Activated CD8-positive, alpha-beta memory T cell treated with anti-CD3 and anti-CD28 coated beads, Interleukin-2, amount 10 ng/mL, durations not matched to agents 7 days and 5 days (primary cell): ENCODE data around the gene OS9. TPM values are rescaled to one million over a fixed set of nuclear protein-coding genes. Genes with fewer than 3 reads are reported as not detected.

Experiments used
- ATAC-seq: fragments of 150-1000 bp; cut with Tn5 transposase; one replicate; pipeline ENCODE4 v1.10.0; 2021; ENCODE audit warnings: moderate library complexity
- CTCF ChIA-PET: fragments of 350-600 bp; sonication (Branson Sonifier 250); formaldehyde crosslinking; loops from one replicate; lab custom pipeline; 2021; ENCODE audit warnings: antibody characterized with exemption; lab: Charles Lee
- DNase-seq: peaks from one replicate; pipeline ENCODE4 v3.0.0-alpha.2; 2020
- H3K27ac Mint-ChIP-seq: one replicate; pipeline ENCODE4 v1.8.0; 2021; ENCODE audit warnings: mild to moderate bottlenecking, mixed read lengths
- H3K27me3 Mint-ChIP-seq: one replicate; pipeline ENCODE4 v1.8.0; 2021; ENCODE audit warnings: mixed read lengths
- H3K36me3 Mint-ChIP-seq: one replicate; pipeline ENCODE4 v1.8.0; 2021; ENCODE audit warnings: mild to moderate bottlenecking, mixed read lengths
- H3K4me1 Mint-ChIP-seq: one replicate; pipeline ENCODE4 v1.8.0; 2021; ENCODE audit warnings: mixed read lengths
- H3K4me3 Mint-ChIP-seq: one replicate; pipeline ENCODE4 v1.8.0; 2021; ENCODE audit warnings: mild to moderate bottlenecking, moderate library complexity, mixed read lengths
- H3K9me3 Mint-ChIP-seq: one replicate; pipeline ENCODE4 v1.8.0; 2022; ENCODE audit warnings: low read depth, mixed read lengths
- total RNA-seq, 2 experiments: library from RNA; stranded (reverse); gene quantifications; one replicate each; pipeline ENCODE4 v1.2.3, GENCODE V29; 2021

OS9 gene
- total RNA-seq, 2 experiments from 2014 or later, result 117 to 123 TPM

GRCh38 chr12:57756406-57757341 lies 62.7 kb downstream of the OS9 start:
- H3K27me3 Mint-ChIP-seq, result no peaks in the 10 kb centered on the region
- H3K9me3 Mint-ChIP-seq, result no peaks in the 10 kb centered on the region
- H3K27ac Mint-ChIP-seq, result peak overlapping the region; percentile 75
- CTCF ChIA-PET, result interaction anchor here (0.6 to 3.5 kb wide), 32 partner anchors 8 to 327 kb away, joined by 3 to 48 read pairs (median 5); partner anchors contain the start of genes CYP27B1, EEF1AKMT3, GLI1 and METTL1
- peaks cover 14% of the 10 kb centered on the region for H3K36me3 Mint-ChIP-seq
- DNase-seq, result peak; percentile 81
- H3K4me1 Mint-ChIP-seq, result peaks cover 41% of the 10 kb centered on the region
- H3K4me3 Mint-ChIP-seq, result peak overlapping the region; percentile 71
- ATAC-seq, result peak; percentile 25

DNA sequence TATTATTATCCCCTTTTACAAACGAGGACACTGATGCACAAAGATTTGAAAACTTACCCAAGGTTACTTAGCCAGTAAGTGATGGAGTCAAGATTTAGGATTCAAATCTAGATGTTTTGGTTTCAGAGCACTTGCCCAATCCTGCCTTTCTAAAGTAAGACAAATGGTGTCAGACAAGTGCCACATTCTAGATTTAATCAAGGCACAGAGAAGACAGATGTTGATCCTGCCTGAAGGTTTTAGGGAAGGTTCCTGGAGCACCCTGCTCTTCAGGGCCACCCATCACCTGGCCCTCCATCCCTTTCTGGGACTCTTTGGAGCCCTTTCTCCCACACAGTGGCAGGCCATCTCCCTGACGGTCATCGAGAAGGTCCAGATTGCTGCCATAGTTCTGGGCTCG lies 63.8 kb downstream of the OS9 start:
- Mint-ChIP-seq H3K9me3 (no peaks in the 10 kb centered on the region), H3K27ac (no peak overlapping the region), H3K4me1 (peaks cover 35% of the 10 kb centered on the region), H3K27me3 (no peaks in the 10 kb centered on the region), H3K36me3 (peaks cover 17% of the 10 kb centered on the region), H3K4me3 (no peak overlapping the region)
- ATAC-seq (no peak), DNase-seq (no peak)
- CTCF ChIA-PET, result interaction anchor here (1.2 to 2.9 kb wide), 5 partner anchors 9 to 45 kb away, joined by 3 to 48 read pairs (median 17); partner anchors contain the start of genes CYP27B1 and TSPAN31

GRCh38 chr12:57758552-57759359 lies 64.8 kb downstream of the OS9 start:
- H3K9me3 Mint-ChIP-seq, result no peaks in the 10 kb centered on the region
- H3K27me3 Mint-ChIP-seq, result no peaks in the 10 kb centered on the region
- CTCF ChIA-PET, result interaction anchor here (0.8 to 2.2 kb wide), 14 partner anchors 9 to 175 kb away, joined by 3 to 11 read pairs (median 5); partner anchors contain the start of genes AVIL and EEF1AKMT3
- no peak for DNase-seq
- peaks cover 22% of the 10 kb centered on the region for H3K36me3 Mint-ChIP-seq
- no peak overlapping the region for H3K4me3 Mint-ChIP-seq
- no peak for ATAC-seq
- H3K27ac Mint-ChIP-seq, result no peak overlapping the region
- peaks cover 26% of the 10 kb centered on the region for H3K4me1 Mint-ChIP-seq

DNA sequence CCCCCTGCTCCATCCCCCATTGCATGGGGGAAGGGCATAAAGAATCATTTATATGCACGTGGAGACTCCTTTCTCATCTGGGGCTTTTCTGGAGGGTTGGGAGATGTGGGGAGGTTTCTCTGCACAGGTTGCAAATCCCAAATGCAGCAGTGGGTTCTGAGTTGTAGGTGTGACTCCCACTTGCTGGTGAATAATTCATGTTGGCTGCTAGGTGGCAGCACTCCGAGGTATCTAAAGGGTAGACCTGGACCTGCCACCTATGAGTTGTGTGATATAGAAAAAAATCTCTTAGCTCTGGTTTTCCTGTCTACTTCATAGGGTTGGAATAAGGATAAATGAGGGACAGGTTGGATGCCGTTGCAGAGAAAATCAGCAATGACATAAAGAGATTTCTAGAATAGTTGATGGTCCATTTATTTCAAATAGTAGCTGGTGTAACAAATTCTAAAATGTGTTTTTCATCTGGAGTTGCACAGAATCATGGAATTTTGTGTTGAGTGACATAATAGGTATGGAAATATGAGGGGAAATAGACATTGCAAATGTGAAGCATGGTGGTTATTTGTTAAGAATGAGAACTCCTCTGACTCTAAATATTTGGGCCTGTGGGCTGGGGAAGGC lies 65.5 kb downstream of the OS9 start:
- CTCF ChIA-PET, result interaction anchor here (0.6 to 2.2 kb wide), 24 partner anchors 8 to 447 kb away, joined by 3 to 11 read pairs (median 4); partner anchors contain the start of genes AVIL, EEF1AKMT3, METTL1 and TSFM
- Mint-ChIP-seq H3K9me3 (no peaks in the 10 kb centered on the region), H3K27ac (no peak overlapping the region), H3K27me3 (no peaks in the 10 kb centered on the region), H3K4me3 (no peak overlapping the region), H3K36me3 (peaks cover 21% of the 10 kb centered on the region), H3K4me1 (peaks cover 26% of the 10 kb centered on the region)
- ATAC-seq (no peak), DNase-seq (no peak)

GRCh38 chr12:57760347-57760982 lies 66.5 kb downstream of the OS9 start:
- H3K4me3 Mint-ChIP-seq, result no peak overlapping the region
- ATAC-seq (no peak), DNase-seq (no peak)
- H3K36me3 Mint-ChIP-seq, result peaks cover 20% of the 10 kb centered on the region
- no peaks in the 10 kb centered on the region for H3K9me3 Mint-ChIP-seq
- H3K27ac Mint-ChIP-seq, result no peak overlapping the region
- peaks cover 3% of the 10 kb centered on the region for H3K27me3 Mint-ChIP-seq
- H3K4me1 Mint-ChIP-seq, result peaks cover 30% of the 10 kb centered on the region
- CTCF ChIA-PET, result interaction anchor here (1.0 to 2.2 kb wide), 11 partner anchors 11 to 153 kb away, joined by 3 to 10 read pairs (median 4); partner anchors contain the start of genes TSFM and TSPAN31

DNA sequence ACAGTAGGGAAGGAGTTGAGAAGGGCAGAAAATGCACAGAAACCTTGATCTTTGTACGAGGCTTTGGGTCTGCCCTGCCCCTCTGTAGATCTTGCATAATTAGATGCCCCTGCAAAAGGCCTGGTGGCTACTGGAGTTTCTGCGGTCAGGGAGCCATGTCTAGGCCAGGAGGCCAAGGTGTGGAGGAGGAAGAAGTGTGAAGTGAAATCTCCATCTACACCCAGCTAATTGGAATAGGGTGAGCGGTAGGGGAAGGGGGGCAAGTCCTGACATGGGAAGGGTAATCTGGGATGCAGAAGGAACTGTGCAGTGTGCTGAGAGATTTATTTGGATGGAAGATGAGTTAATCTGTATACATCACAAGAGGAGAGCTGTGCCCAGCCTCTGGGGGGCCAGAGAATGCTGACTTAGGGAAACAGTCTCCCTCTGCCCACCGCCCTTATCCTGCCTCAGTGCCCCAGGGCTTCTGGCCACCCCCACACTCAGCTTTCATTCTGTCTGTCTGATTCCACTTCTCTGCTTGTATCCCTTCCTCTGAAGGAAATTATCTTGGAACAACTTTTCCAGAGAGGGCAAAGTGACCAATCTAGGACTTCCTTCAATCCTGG lies 67.6 kb downstream of the OS9 start:
- H3K36me3 Mint-ChIP-seq, result peaks cover 20% of the 10 kb centered on the region
- no peak overlapping the region for H3K27ac Mint-ChIP-seq
- peaks cover 31% of the 10 kb centered on the region for H3K4me1 Mint-ChIP-seq
- peaks cover 10% of the 10 kb centered on the region for H3K27me3 Mint-ChIP-seq
- no peak for ATAC-seq
- H3K9me3 Mint-ChIP-seq, result no peaks in the 10 kb centered on the region
- CTCF ChIA-PET, result interaction anchor here (1.0 to 3.5 kb wide), 5 partner anchors 7 to 36 kb away, joined by 3 to 10 read pairs (median 3); partner anchors contain the start of genes MARCHF9, TSFM and TSPAN31
- no peak for DNase-seq
- H3K4me3 Mint-ChIP-seq, result no peak overlapping the region

DNA sequence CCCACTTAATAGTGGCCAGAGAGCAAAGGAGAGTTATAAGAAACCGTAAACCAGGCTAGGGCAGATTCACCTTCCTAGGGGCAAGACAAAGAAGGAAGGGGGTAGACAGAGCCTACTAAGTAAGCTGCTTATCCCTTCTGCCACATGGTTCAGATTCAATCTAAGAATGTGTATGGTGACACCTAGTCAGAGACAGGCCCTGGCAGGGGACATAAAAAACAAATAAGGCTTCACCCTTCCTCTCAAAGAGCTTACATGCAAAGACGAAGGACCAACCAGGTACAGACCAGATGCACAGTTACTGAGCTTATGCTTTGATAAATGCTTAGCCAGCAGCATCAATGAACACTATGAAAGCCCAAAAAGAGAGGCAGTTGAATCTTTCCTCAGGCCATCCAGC lies 68.5 kb downstream of the OS9 start:
- no peak overlapping the region for H3K4me3 Mint-ChIP-seq
- DNase-seq (no peak), ATAC-seq (no peak)
- H3K27me3 Mint-ChIP-seq, result peaks cover 15% of the 10 kb centered on the region
- no peaks in the 10 kb centered on the region for H3K9me3 Mint-ChIP-seq
- peaks cover 27% of the 10 kb centered on the region for H3K4me1 Mint-ChIP-seq
- CTCF ChIA-PET, result interaction anchor here (1.2 to 3.5 kb wide), 3 partner anchors 8 to 35 kb away, joined by 3 to 10 read pairs (median 3); partner anchors contain the start of genes MARCHF9 and TSFM
- peaks cover 19% of the 10 kb centered on the region for H3K36me3 Mint-ChIP-seq
- no peak overlapping the region for H3K27ac Mint-ChIP-seq

GRCh38 chr12:57763881-57764661 lies 70.1 kb downstream of the OS9 start:
- peaks cover 13% of the 10 kb centered on the region for H3K36me3 Mint-ChIP-seq
- no peak for ATAC-seq
- H3K9me3 Mint-ChIP-seq, result no peaks in the 10 kb centered on the region
- H3K27me3 Mint-ChIP-seq, result peaks cover 15% of the 10 kb centered on the region
- CTCF ChIA-PET, result interaction anchor here (0.8 to 3.5 kb wide), 11 partner anchors 8 to 144 kb away, joined by 3 to 19 read pairs (median 5); partner anchors contain the start of genes MARCHF9 and TSFM
- H3K4me3 Mint-ChIP-seq, result peak overlapping the region; percentile 80
- no peak for DNase-seq
- H3K4me1 Mint-ChIP-seq, result peaks cover 27% of the 10 kb centered on the region
- no peak overlapping the region for H3K27ac Mint-ChIP-seq

DNA sequence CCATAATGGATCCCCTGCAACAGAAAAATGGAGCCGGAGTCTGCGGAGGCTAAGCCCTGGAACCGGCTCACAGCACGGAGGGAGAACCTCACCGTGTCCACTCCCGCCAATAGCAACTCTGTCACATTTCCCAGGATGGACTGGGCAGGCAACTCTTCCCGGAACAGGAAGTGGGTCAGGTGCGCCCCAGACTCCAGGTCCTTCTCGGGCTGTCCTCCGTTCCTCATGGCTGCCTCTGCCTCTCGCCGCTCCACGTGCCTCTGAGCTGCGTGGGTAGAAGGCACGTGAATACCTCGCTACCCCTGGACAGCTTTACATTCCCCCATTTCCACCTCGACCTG lies 70.7 kb downstream of the OS9 start:
- Mint-ChIP-seq H3K36me3 (peaks cover 11% of the 10 kb centered on the region), H3K4me3 (peak overlapping the region; percentile 80), H3K9me3 (no peaks in the 10 kb centered on the region), H3K27ac (peak overlapping the region; percentile 69), H3K4me1 (peaks cover 23% of the 10 kb centered on the region), H3K27me3 (peaks cover 15% of the 10 kb centered on the region)
- CTCF ChIA-PET, result interaction anchor here (0.8 to 3.5 kb wide), 10 partner anchors 8 to 134 kb away, joined by 3 to 19 read pairs (median 5); partner anchors contain the start of genes MARCHF9 and TSFM
- DNase-seq (no peak), ATAC-seq (peak; percentile 20)

DNA sequence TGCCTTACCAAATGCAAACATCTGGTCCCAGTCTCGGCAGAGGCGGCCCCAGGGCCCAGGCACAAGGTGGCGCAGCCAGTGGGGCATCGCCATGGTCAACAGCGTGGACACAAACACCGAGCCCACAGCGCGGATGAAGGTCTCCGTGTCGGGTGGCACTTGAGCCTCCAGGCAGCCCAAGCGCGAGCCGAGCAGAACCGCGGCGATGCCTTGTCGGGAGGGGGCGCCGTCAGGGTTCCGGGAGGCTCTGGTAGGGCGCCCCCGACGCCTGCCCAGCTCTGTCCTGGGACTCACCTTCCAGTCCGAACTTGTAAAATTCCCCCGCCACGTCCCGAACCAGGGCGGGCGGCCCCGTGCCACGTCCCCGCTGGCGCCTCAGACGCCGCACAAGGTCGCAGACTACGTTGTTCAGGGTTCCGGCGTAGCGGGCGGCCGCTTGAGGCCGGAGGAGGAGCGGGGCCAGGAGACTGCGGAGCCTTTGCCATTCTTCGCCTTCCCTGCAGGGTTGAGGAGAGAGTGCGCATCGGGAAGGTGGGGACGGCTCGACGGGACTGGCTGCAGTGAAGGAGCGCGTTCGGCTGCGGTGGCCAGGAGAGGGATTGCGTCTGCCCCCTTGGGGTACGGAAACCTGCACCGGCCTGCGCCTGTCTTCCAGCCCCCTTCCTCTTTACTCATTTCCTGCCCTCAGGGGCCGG lies 71.2 kb downstream of the OS9 start:
- CTCF ChIA-PET, result interaction anchor here (0.8 to 3.5 kb wide), 13 partner anchors 9 to 134 kb away, joined by 3 to 48 read pairs (median 5); partner anchors contain the start of genes MARCHF9 and TSFM

More for the DNA sequence above, 71.2 kb downstream of the OS9 start:
- Mint-ChIP-seq H3K27me3 (peaks cover 15% of the 10 kb centered on the region), H3K27ac (peak overlapping the region; percentile 69), H3K4me3 (peak overlapping the region; percentile 80), H3K36me3 (peaks cover 16% of the 10 kb centered on the region), H3K4me1 (peaks cover 28% of the 10 kb centered on the region), H3K9me3 (no peaks in the 10 kb centered on the region)
- ATAC-seq (peak; percentile 80), DNase-seq (peak; percentile 72)
